H1 (cell line): Measurements from ENCODE around the gene DPYSL4. TPM values are rescaled to one million over a fixed set of nuclear protein-coding genes. Genes with fewer than 3 reads are reported as not detected.

Source experiments
- CBX8 ChIP-seq: fragments of 300-800, 300-1000 bp; sonication (generic); IDR thresholded peaks from 2 replicates; pipeline ENCODE4 v1.7.1; 2016; ENCODE audit warnings: low read depth, low read length, borderline replicate concordance
- KDM1A ChIP-seq: fragments of 200-600, 300-600 bp; sonication (generic); IDR thresholded peaks from 2 replicates; pipeline ENCODE4 v1.7.1; 2016; ENCODE audit warnings: mild to moderate bottlenecking, low read length, borderline replicate concordance
- POU5F1 ChIP-seq: IDR thresholded peaks from 2 replicates; pipeline ENCODE4 v1.6.1; 2011; ENCODE audit warnings: low read depth, mild to moderate bottlenecking, low read length, moderate library complexity
- RBBP5 ChIP-seq: IDR thresholded peaks from 2 replicates; pipeline ENCODE4 v1.7.1; 2012; ENCODE audit warnings: low read depth, mild to moderate bottlenecking, inconsistent platforms, low read length, moderate library complexity, borderline replicate concordance
- polyA plus RNA-seq, 7 experiments: library from polyadenylated mRNA; depleted of rRNA in 3 of 7; stranded (reverse) in 5 of 7; unstranded in 2 of 7; fragments of >200 nt in 5 of 7; fragments of 200-250 nt in 2 of 7; gene quantifications; 1 replicate in 5 of 7; 2 replicates in 1 of 7; 4 replicates in 1 of 7; pipeline versions ENCODE4 v1.2.1 to v1.2.3, GENCODE V29; 2011 to 2013; ENCODE audit warnings: missing spikeins in 2 of 7, mixed read lengths in 2 of 7
- total RNA-seq: library from RNA; stranded (reverse); fragmentation: NEBNext Ultra II Directional; extraction: Animal tissue kit (Norgen Biotek cat#: 25700); gene quantifications from 2 replicates; pipeline ENCODE4 v1.2.1, GENCODE V29; 2021

DPYSL4 gene
- total and polyA plus RNA-seq, 2 of the 8 experiments (the other 6 are each of a cell fraction or from before 2014, with no cell fraction given) = 12.9 to 15.2 TPM

DNA sequence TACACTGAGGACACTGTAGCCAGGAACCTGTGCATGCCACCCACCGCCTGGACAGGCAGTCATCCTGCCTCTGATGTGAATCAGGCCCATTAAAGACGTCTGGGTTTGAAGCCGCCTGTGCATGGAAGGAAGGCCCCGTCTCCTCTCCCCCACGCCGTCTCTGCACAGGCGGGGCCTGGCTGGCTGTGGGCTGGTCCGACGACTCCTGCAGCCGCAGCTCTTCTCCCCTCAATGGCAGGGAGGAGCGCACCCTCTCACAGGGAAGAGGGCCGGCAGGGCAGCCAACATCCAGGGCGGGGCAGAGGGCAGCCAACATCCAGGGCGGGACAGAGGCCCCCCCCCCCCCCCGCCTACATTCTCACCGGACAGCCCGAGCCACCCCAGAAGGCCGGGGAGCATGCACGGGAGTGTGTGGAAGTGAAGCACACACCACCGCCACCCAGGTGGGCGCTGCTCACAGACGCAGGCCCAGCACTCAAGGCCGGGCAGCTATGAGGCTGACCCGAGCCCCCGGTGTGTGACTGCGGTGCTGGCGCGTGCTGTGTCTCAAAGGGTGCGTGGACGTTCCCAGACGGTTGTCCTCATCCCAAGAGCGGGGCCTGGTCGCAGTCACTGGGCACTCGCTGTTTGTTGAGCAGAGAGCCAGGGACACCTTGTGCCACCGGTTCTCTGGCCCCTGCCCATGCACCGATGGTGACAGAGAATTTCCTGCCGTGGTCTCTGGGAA lies 19.1 kb downstream of the DPYSL4 start (continued):
- TF ChIP-seq RBBP5 (no peak), CBX8 (no peak), POU5F1 (no peak), KDM1A (no peak)
